Adrenal gland (tissue), 19 donors: Measurements from ENCODE around the gene ARHGEF25. TPM values are rescaled to one million over a fixed set of nuclear protein-coding genes. Genes with fewer than 3 reads are reported as not detected.

Experiments used
- DNase-seq, 7 donors: peaks; one replicate each; pipeline ENCODE4 v3.0.0-alpha.2; 2019 to 2020
- H3K27ac ChIP-seq, 5 donors: fragments of 200-600 bp; sonication (generic) in 4 of 5; 1 replicate in 3 of 5; 2 replicates in 2 of 5; pipeline versions ENCODE4 v1.5.1 to v1.8.0; 2016 to 2020; ENCODE audit warnings: mild to moderate bottlenecking in 1 of 5
- H3K27me3 ChIP-seq: fragments of 200-600 bp; 2 replicates; pipeline ENCODE4 v1.8.0; 2021
- H3K36me3 ChIP-seq, 2 donors: fragments of 200-600 bp; replicated peaks in 1 of 2; 1 replicate in 1 of 2; 2 replicates in 1 of 2; pipeline versions ENCODE4 v1.5.1 to v1.8.0; 2018 to 2022
- H3K4me1 ChIP-seq, 2 donors: fragments of 200-600 bp; replicated peaks in 1 of 2; 1 replicate in 1 of 2; 2 replicates in 1 of 2; pipeline versions ENCODE4 v1.5.1 to v1.8.0; 2018 to 2021
- H3K4me3 ChIP-seq, 4 donors: fragments of 200-600 bp; sonication (generic) in 3 of 4; one replicate each; pipeline ENCODE4 v1.5.1; 2016 to 2018
- H3K9me3 ChIP-seq, 3 donors: fragments of 200-600 bp; sonication (generic) in 1 of 3; replicated peaks in 1 of 3; 1 replicate in 2 of 3; 2 replicates in 1 of 3; pipeline versions ENCODE4 v1.5.1 to v1.8.0; 2016 to 2021
- CTCF ChIP-seq, 6 experiments: fragments of 450-650 bp in 4 of 6; fragments of 200-600 bp in 2 of 6; sonication (generic) in 1 of 6; IDR thresholded peaks; 1 replicate in 5 of 6; 2 replicates in 1 of 6; pipeline versions ENCODE4 v1.5.1 to v1.8.0; 2016 to 2021; ENCODE audit warnings: antibody characterized with exemption in 6 of 6, mild to moderate bottlenecking in 2 of 6, moderate library complexity in 1 of 6
- POLR2A ChIP-seq, 2 donors: fragments of 450-650 bp; IDR thresholded peaks; one replicate each; pipeline ENCODE4 v1.6.1; 2017; ENCODE audit warnings: antibody characterized with exemption in 2 of 2, mild to moderate bottlenecking in 2 of 2, moderate library complexity in 1 of 2
- WGBS, 4 donors: extraction: QIAGEN DNeasy Blood & Tissue Kit in 2 of 4; methylation state at CpG; one replicate each; pipeline versions ENCODE4 v1.1.5 to v1.1.7; 2013 to 2017; 5-methylcytosine and 5-hydroxymethylcytosine counted together
- intact Hi-C, 2 donors: fragments of 100-400 bp; cut with DNase I; formaldehyde crosslinking; loops; one replicate each; pipeline versions ENCODE4 v1.14.1 to v1.15.0; 2022 to 2023
- long read RNA-seq, 10 donors: library from polyadenylated mRNA in 3 of 10; unstranded in 2 of 10; stranded (forward) in 1 of 10; transcript quantifications; one replicate each; pipeline ENCODE4 v2.0.0 and lab custom pipeline, GENCODE V29; 2021 to 2026
- polyA plus RNA-seq, 3 donors: library from polyadenylated mRNA; stranded (reverse); fragments of 200-250 nt in 2 of 3; fragments of 350-450 nt in 1 of 3; fragmentation: Illumina TruSeq in 1 of 3; extraction: RNeasy Lipid Tissue Mini Kit (QIAGEN cat#74804) in 1 of 3; gene quantifications; one replicate each; pipeline ENCODE4 v1.2.3, GENCODE V29; 2013 to 2014
- total RNA-seq, 9 donors: library from RNA; depleted of rRNA in 4 of 9; stranded (reverse); fragments of >200 nt in 4 of 9; fragments of 120-200 nt in 1 of 9; fragmentation: NEBNext Ultra II Directional in 1 of 9; extraction: Animal tissue kit (Norgen Biotek cat#: 25700) in 1 of 9; gene quantifications; one replicate each; pipeline versions ENCODE4 v1.1.0 to v1.2.4, GENCODE V29; 2013 to 2023
- donor health status: healthy with polysubstance abuse.
- donor health status: Bipolar disorder and iron deficiency.
- donor health status: DM: yes; HTN: yes; CAD: no.
- donor health status: DM: no; HTN: no; CAD: no.
- donor health status: DM: no; HTN: no; CAD: no.
- donor health status: DM: yes; HTN: yes; CAD: no.

The ARHGEF25 gene
- total RNA-seq = 10 to 100 TPM in 4 of 9 donors, 1 to 10 TPM in 5; 4.9 to 15.9 (median 9.3) TPM
- polyA plus RNA-seq = 10 to 100 TPM in 2 of 3 donors, 1 to 10 TPM in 1; 5.3 to 86.4 (median 34.4) TPM
- long read RNA-seq, donor 1 = 0 reads
- long read RNA-seq, donor 2 = 0 reads
- long read RNA-seq, donor 3, partial matches to known transcripts = 0 of 1 reads
- long read RNA-seq, donor 3, other reads (novel, unspliced or antisense) = 0 of 1 reads
- long read RNA-seq, donor 4 = 0 reads
- long read RNA-seq, donor 5 = 0 reads
- long read RNA-seq, donor 6 = 0 reads
- long read RNA-seq, donor 7 = 0 reads
- long read RNA-seq, donor 8, partial matches to known transcripts = 5 of 7 reads
- long read RNA-seq, donor 8, other reads (novel, unspliced or antisense) = 0 of 7 reads
- long read RNA-seq, donor 9, partial matches to known transcripts = 0 of 2 reads
- long read RNA-seq, donor 9, other reads (novel, unspliced or antisense) = 0 of 2 reads
- long read RNA-seq, donor 10 = 0 reads

GRCh38 chr12:57611108-57611826 lies at the start of gene ARHGEF25:
ARHGEF25 (plus strand) TSS chr12:57611435; CDS start chr12:57611895, 460 bp downstream.
- DNase-seq = peak in 6 of 7 donors; percentile 42 to 60 (median 56)
- H3K27me3 ChIP-seq = no peaks in the 10 kb centered on the region
- H3K27ac ChIP-seq = peak within 1 kb of the TSS in 3 of 5 donors; percentile 60 to 90 (median 66)
- intact Hi-C loops = no loop called here
- TF ChIP-seq POLR2A (IDR thresholded peaks at IDR 0.05) (peak in 1 of 2 donors; percentile 18), CTCF (IDR thresholded peaks at IDR 0.05) (no peak)
- WGBS, 4 donors = 0 to 10% (median 2%) methylated on average over 2 to 54 of the region's 55 CpGs
- peaks cover 0 to 13% of the 10 kb centered on the region in 2 donors for H3K36me3 ChIP-seq
- H3K9me3 ChIP-seq = no peaks in the 10 kb centered on the region
- peaks cover 5 to 8% of the 10 kb centered on the region in 2 donors for H3K4me1 ChIP-seq
- H3K4me3 ChIP-seq = peak within 1 kb of the TSS in 2 of 4 donors; percentile 53 to 90

- H3K27ac ChIP-seq = no peak overlapping the region
- H3K4me3 ChIP-seq = no peak overlapping the region
- no peaks in the 10 kb centered on the region for H3K9me3 ChIP-seq
- H3K36me3 ChIP-seq = no peaks in the 10 kb centered on the region
- H3K4me1 ChIP-seq = no peaks in the 10 kb centered on the region
- peaks cover 12% of the 10 kb centered on the region for H3K27me3 ChIP-seq
- TF ChIP-seq POLR2A (IDR thresholded peaks at IDR 0.05) (no peak), CTCF (IDR thresholded peaks at IDR 0.05) (no peak)
- intact Hi-C loops = no loop called here
- WGBS, 4 donors = 51 to 57% (median 54%) methylated on average over 4 of the region's 4 CpGs
- no peak for DNase-seq
Observed at GRCh38 chr12:57563358-57563757, 47.9 kb upstream of the ARHGEF25 start.

GRCh38 chr12:57564178-57564740 lies 47.0 kb upstream of the ARHGEF25 start:
- no peak for TF ChIP-seq POLR2A (IDR thresholded peaks at IDR 0.05)
- TF ChIP-seq CTCF (IDR thresholded peaks at IDR 0.05) = no peak
- Histone ChIP-seq H3K27ac (no peak overlapping the region), H3K4me1 (no peaks in the 10 kb centered on the region), H3K36me3 (no peaks in the 10 kb centered on the region), H3K27me3 (peaks cover 12% of the 10 kb centered on the region), H3K9me3 (no peaks in the 10 kb centered on the region), H3K4me3 (no peak overlapping the region)
- DNase-seq = no peak
- WGBS, 4 donors = 78 to 83% (median 81%) methylated on average over 7 of the region's 7 CpGs
- intact Hi-C loops = no loop called here

GRCh38 chr12:57568838-57569237 lies 42.4 kb upstream of the ARHGEF25 start:
- Histone ChIP-seq H3K4me1 (no peaks in the 10 kb centered on the region), H3K9me3 (no peaks in the 10 kb centered on the region), H3K27me3 (peaks cover 12% of the 10 kb centered on the region), H3K27ac (no peak overlapping the region), H3K4me3 (no peak overlapping the region), H3K36me3 (no peaks in the 10 kb centered on the region)
- WGBS, 4 donors = 54 to 77% (median 69%) methylated on average over 5 to 6 of the region's 6 CpGs
- intact Hi-C loops = no loop called here
- TF ChIP-seq CTCF (IDR thresholded peaks at IDR 0.05) = no peak
- TF ChIP-seq POLR2A (IDR thresholded peaks at IDR 0.05) = no peak
- DNase-seq = no peak
